HepG2 (cell line): ENCODE results near the gene COBL. TPM values are rescaled to one million over a fixed set of nuclear protein-coding genes. Genes with fewer than 3 reads are reported as not detected.

Experiments used
- ATAC-seq: fragments of 200-7000 bp; cut with Tn5 transposase; 3 replicates; pipeline ENCODE4 v1.9.1; 2020; ENCODE audit warnings: mild to moderate bottlenecking, moderate library complexity
- BruUV-seq: library from RNA; stranded (reverse); fragments of 400-500 nt; replicated peaks from 2 replicates; lab custom pipeline; 2021; lab: Mats Ljungman, UMichigan
- CTCF ChIA-PET: fragments of 300-600 bp; formaldehyde crosslinking; extraction: SDS; loops from one replicate; lab custom pipeline; 2021; ENCODE audit warnings: low total read pairs, inconsistent platforms, low intra/inter-chr PET ratio; lab: Yijun Ruan, JAX
- POLR2A ChIA-PET: fragments of 350-600 bp; sonication (Branson Sonifier 250); formaldehyde crosslinking; loops from one replicate; lab custom pipeline; 2020; ENCODE audit warnings: antibody characterized with exemption, inconsistent platforms; lab: Yijun Ruan, JAX
- DNase-seq: peaks from one replicate; pipeline ENCODE4 v3.0.0-alpha.2; 2015; ENCODE audit warnings: low spot score
- FAIRE-seq: peaks from 3 replicates; lab custom pipeline; 2011; peaks lifted over from hg19 to GRCh38; lab: Jason Lieb, UNC
- H2AFZ ChIP-seq: one replicate; pipeline ENCODE4 v1.6.1; 2011; ENCODE audit warnings: low read length, inconsistent platforms
- H3K27ac ChIP-seq: fragments of 300-600 bp; 3 replicates; pipeline ENCODE4 v1.8.0; 2011; ENCODE audit warnings: mixed run types, mild to moderate bottlenecking, mixed read lengths, low read length, inconsistent platforms; ENCODE audit not compliant: insufficient read depth; ENCODE audit errors: extremely low read length
- H3K27me3 ChIP-seq, 2 experiments: fragments of 200-600 bp in 1 of 2; 2 replicates in 1 of 2; 3 replicates in 1 of 2; pipeline versions ENCODE4 v1.6.0 to v1.8.0; 2011; ENCODE audit warnings: low read length in 2 of 2, mild to moderate bottlenecking in 2 of 2, moderate library complexity in 2 of 2, inconsistent platforms in 1 of 2; ENCODE audit not compliant: insufficient read depth in 2 of 2, control insufficient read depth in 1 of 2
- H3K36me3 ChIP-seq, 2 experiments: fragments of 200-600 bp in 1 of 2; replicated peaks in 1 of 2; 2 replicates in 1 of 2; 3 replicates in 1 of 2; pipeline versions ENCODE4 v1.5.1 to v1.8.0; 2011; ENCODE audit warnings: low read length in 2 of 2, inconsistent platforms in 1 of 2; ENCODE audit not compliant: insufficient read depth in 2 of 2, control insufficient read depth in 1 of 2
- H3K4me1 ChIP-seq: 2 replicates; pipeline ENCODE4 v1.5.1; 2012; ENCODE audit warnings: low read length, inconsistent platforms; ENCODE audit not compliant: insufficient read depth
- H3K4me2 ChIP-seq: 2 replicates; pipeline ENCODE4 v1.6.0; 2011; ENCODE audit warnings: low read depth, low read length, inconsistent platforms
- H3K4me3 ChIP-seq, 3 experiments: fragments of 200-600 bp in 1 of 3; sonication (generic), shearing (Covaris generic) in 1 of 3; replicated peaks in 1 of 3; 2 replicates each; pipeline ENCODE4 v1.5.1; 2011 to 2016; ENCODE audit warnings: low read length in 3 of 3, inconsistent platforms in 2 of 3, low read depth in 2 of 3, mild to moderate bottlenecking in 2 of 3, control low read depth in 1 of 3, mixed read lengths in 1 of 3; ENCODE audit not compliant: insufficient read depth in 1 of 3
- H3K79me2 ChIP-seq: one replicate; pipeline ENCODE4 v1.6.1; 2011; ENCODE audit warnings: low read length, inconsistent platforms; ENCODE audit not compliant: insufficient read depth
- H3K9ac ChIP-seq: 2 replicates; pipeline ENCODE4 v1.6.0; 2011; ENCODE audit warnings: mild to moderate bottlenecking, low read depth, low read length, inconsistent platforms; ENCODE audit not compliant: insufficient read depth
- H3K9me3 ChIP-seq: 2 replicates; pipeline ENCODE4 v1.5.1; 2012; ENCODE audit warnings: mild to moderate bottlenecking, low read length
- H4K20me1 ChIP-seq: 2 replicates; pipeline ENCODE4 v1.6.0; 2011; ENCODE audit warnings: inconsistent platforms, mild to moderate bottlenecking, low read length, moderate library complexity; ENCODE audit not compliant: insufficient read depth
- CREM ChIP-seq, 2 experiments: sonication (generic) in 1 of 2; formaldehyde crosslinking in 1 of 2; IDR thresholded peaks; 2 replicates each; pipeline versions ENCODE4 v1.4.0 to v1.6.1; 2016 to 2020; ENCODE audit warnings: antibody characterized with exemption in 1 of 2, mild to moderate bottlenecking in 1 of 2, missing genetic modification reagents in 1 of 2
- PRDM15 ChIP-seq: sonication (generic); formaldehyde crosslinking; IDR thresholded peaks from 2 replicates; pipeline ENCODE4 v1.4.0; 2020; ENCODE audit warnings: missing genetic modification reagents
- SIN3A ChIP-seq: IDR thresholded peaks from 2 replicates; pipeline ENCODE4 v1.6.1; 2011; ENCODE audit warnings: low read depth, mild to moderate bottlenecking, control low read depth, low read length, borderline replicate concordance
- SNAPC4 ChIP-seq: sonication (generic); formaldehyde crosslinking; IDR thresholded peaks from 2 replicates; pipeline ENCODE4 v1.4.0; 2020; ENCODE audit warnings: mild to moderate bottlenecking, missing genetic modification reagents
- TARDBP ChIP-seq: sonication (generic); formaldehyde crosslinking; IDR thresholded peaks from 2 replicates; pipeline ENCODE4 v1.8.0; 2022; ENCODE audit warnings: mild to moderate bottlenecking, missing genetic modification reagents
- YEATS2 ChIP-seq: sonication (generic); formaldehyde crosslinking; IDR thresholded peaks from 2 replicates; pipeline ENCODE4 v1.4.0; 2020; ENCODE audit warnings: missing genetic modification reagents, borderline replicate concordance
- ZBTB10 ChIP-seq: sonication (generic); formaldehyde crosslinking; IDR thresholded peaks from 2 replicates; pipeline ENCODE4 v1.4.0; 2020; ENCODE audit warnings: missing genetic modification reagents, borderline replicate concordance
- ZNF232 ChIP-seq: sonication (generic); formaldehyde crosslinking; IDR thresholded peaks from 2 replicates; pipeline ENCODE4 v1.4.0; 2020; ENCODE audit warnings: missing genetic modification reagents, borderline replicate concordance
- WGBS: methylation state at CpG from one replicate; pipeline ENCODE4 v1.1.6; 2017; ENCODE audit warnings: low lambda C conversion rate; 5-methylcytosine and 5-hydroxymethylcytosine counted together
- in situ Hi-C: cut with HindIII; loops from 2 replicates; pipeline ENCODE4 v1.10.0; 2017; ENCODE audit warnings: low pct_unique_long_range_greater_than_20kb; ENCODE audit not compliant: extremely low pct_ligation_motif_present
- intact Hi-C: fragments of 100-400 bp; cut with micrococcal nuclease; formaldehyde crosslinking; loops from one replicate; pipeline ENCODE4 v1.10.0; 2022; ENCODE audit not compliant: unreplicated experiment
- polyA plus RNA-seq, 8 experiments: library from polyadenylated mRNA; depleted of rRNA in 3 of 8; stranded (reverse) in 7 of 8; unstranded in 1 of 8; fragments of >200 nt; fragmentation: Illumina TruSeq in 4 of 8; extraction: Trizol in 4 of 8; gene quantifications; 2 replicates each; pipeline versions ENCODE4 v1.2.1 to v1.2.3, GENCODE V29; 2011 to 2016; ENCODE audit warnings: low read depth in 4 of 8, missing spikeins in 1 of 8, mixed read lengths in 1 of 8; ENCODE audit not compliant: insufficient read depth in 1 of 8
- total RNA-seq, 5 experiments: library from RNA; depleted of rRNA; stranded (reverse); fragments of >200 nt; fragmentation: Illumina TruSeq; extraction: Trizol; gene quantifications; 2 replicates each; pipeline ENCODE4 v1.2.3, GENCODE V29; 2016; ENCODE audit warnings: low read depth in 1 of 5

Gene COBL
- total and polyA plus RNA-seq, 2 of the 13 experiments (the other 11 are each of a cell fraction or from before 2014, with no cell fraction given): 3.8 to 4.9 TPM

- Histone ChIP-seq H4K20me1 (no peaks in the 10 kb centered on the region), H3K4me2 (no peak overlapping the region), H2AFZ (no peak overlapping the region), H3K27ac (no peak overlapping the region), H3K4me1 (no peaks in the 10 kb centered on the region), H3K27me3 (no peaks in the 10 kb centered on the region), H3K79me2 (no peaks in the 10 kb centered on the region), H3K9ac (no peak overlapping the region), H3K9me3 (no peaks in the 10 kb centered on the region), H3K36me3 (no peaks in the 10 kb centered on the region), H3K4me3 (no peak overlapping the region)
- intact Hi-C loops: no loop called here
- DNase-seq: no peak
- 33% methylated on average over 4 of the region's 4 CpGs for WGBS
- ChIA-PET CTCF (no interaction called here), POLR2A (no interaction called here)
- in situ Hi-C loops: no loop called here
- no TSS peak for BruUV-seq
- no peak for FAIRE-seq
- no peak for ATAC-seq
- TF ChIP-seq YEATS2 (no peak), ZBTB10 (CRISPR knock-in tag) (no peak), CREM (IDR thresholded peaks at IDR 0.05) (no peak), CREM (CRISPR knock-in tag; IDR thresholded peaks at IDR 0.05) (no peak), PRDM15 (CRISPR knock-in tag) (no peak), ZNF232 (no peak), SNAPC4 (CRISPR knock-in tag) (no peak), SIN3A (no peak), TARDBP (CRISPR knock-in tag) (no peak)
Observed at GRCh38 chr7:50985096-50985495, 331.5 kb downstream of the COBL start.
